GM21723 (cell line): Measurements from ENCODE around the gene SBK2.

Experiments used
- ATAC-seq: cut with Tn5 transposase; IDR thresholded peaks from one replicate; pipeline ENCODE4 v1.9.1; 2021; ENCODE audit warnings: mild to moderate bottlenecking, moderate library complexity; ENCODE audit not compliant: unreplicated experiment

Gene SBK2

GRCh38 chr19:55554741-55555152, 17.8 kb upstream of the SBK2 start:
- ATAC-seq, result no peak

GRCh38 chr19:55554302-55554701, 17.4 kb upstream of the SBK2 start:
- ATAC-seq, result no peak

- ATAC-seq, result no peak
Observed at GRCh38 chr19:55553217-55554182, 16.6 kb upstream of the SBK2 start.

GRCh38 chr19:55552620-55553019, 15.7 kb upstream of the SBK2 start:
- ATAC-seq, result no peak

GRCh38 chr19:55552206-55552605, 15.3 kb upstream of the SBK2 start:
- ATAC-seq, result no peak

GRCh38 chr19:55550321-55550650, 13.4 kb upstream of the SBK2 start:
- no peak for ATAC-seq

GRCh38 chr19:55549500-55550320, 12.8 kb upstream of the SBK2 start:
- no peak for ATAC-seq

- no peak for ATAC-seq
Observed at GRCh38 chr19:55546822-55547614, 10.1 kb upstream of the SBK2 start.

- ATAC-seq, result no peak
Observed at GRCh38 chr19:55546011-55546410, 9.1 kb upstream of the SBK2 start.

GRCh38 chr19:55545443-55545842, 8.5 kb upstream of the SBK2 start, which contains the start of gene SBK3:
TSS of gene SBK3 (minus strand) at chr19:55545543. CDS start at chr19:55545543, 0 bp downstream.
- no peak for ATAC-seq

GRCh38 chr19:55544776-55545439, 8.0 kb upstream of the SBK2 start:
- ATAC-seq, result no peak

- ATAC-seq, result no peak
Observed at GRCh38 chr19:55544014-55544413, 7.1 kb upstream of the SBK2 start.

- ATAC-seq, result no peak
Observed at GRCh38 chr19:55543567-55543966, 6.6 kb upstream of the SBK2 start.

GRCh38 chr19:55542292-55542855, 5.4 kb upstream of the SBK2 start:
- ATAC-seq, result no peak

- no peak for ATAC-seq
Observed at GRCh38 chr19:55541091-55541490, 4.2 kb upstream of the SBK2 start.

- ATAC-seq, result no peak
Observed at GRCh38 chr19:55540619-55541018, 3.7 kb upstream of the SBK2 start.

GRCh38 chr19:55539090-55539984, 2.4 kb upstream of the SBK2 start:
- ATAC-seq, result no peak

GRCh38 chr19:55538132-55538531, 1.2 kb upstream of the SBK2 start:
- no peak for ATAC-seq

- no peak for ATAC-seq
Observed at GRCh38 chr19:55537741-55538111, 793 bp upstream of the SBK2 start.
